HCT116 (cell line): Measurements from ENCODE around the gene RTF2.

Source experiments
- TF ChIP-seq, protein P1 (sequence below): IDR thresholded peaks from 2 replicates; pipeline ENCODE4 v1.6.1; 2012; ENCODE audit warnings: low read depth
- TF ChIP-seq, protein P2 (sequence below), 3 experiments: fragments of 200-600 bp in 1 of 3; sonication (generic) in 1 of 3; IDR thresholded peaks in 2 of 3; conservative IDR thresholded peaks in 1 of 3; 2 replicates each; pipeline ENCODE4 v1.5.1; 2012 to 2017; ENCODE audit warnings: low read depth in 2 of 3, low read length in 2 of 3, antibody characterized with exemption in 1 of 3, borderline replicate concordance in 1 of 3, control low read depth in 1 of 3, mild to moderate bottlenecking in 1 of 3, mixed read lengths in 1 of 3, mixed run types in 1 of 3, moderate library complexity in 1 of 3; ENCODE audit not compliant: insufficient read depth in 1 of 3
- TF ChIP-seq, protein P3 (sequence below): IDR thresholded peaks from 2 replicates; pipeline ENCODE4 v1.6.1; 2012

DNA sequence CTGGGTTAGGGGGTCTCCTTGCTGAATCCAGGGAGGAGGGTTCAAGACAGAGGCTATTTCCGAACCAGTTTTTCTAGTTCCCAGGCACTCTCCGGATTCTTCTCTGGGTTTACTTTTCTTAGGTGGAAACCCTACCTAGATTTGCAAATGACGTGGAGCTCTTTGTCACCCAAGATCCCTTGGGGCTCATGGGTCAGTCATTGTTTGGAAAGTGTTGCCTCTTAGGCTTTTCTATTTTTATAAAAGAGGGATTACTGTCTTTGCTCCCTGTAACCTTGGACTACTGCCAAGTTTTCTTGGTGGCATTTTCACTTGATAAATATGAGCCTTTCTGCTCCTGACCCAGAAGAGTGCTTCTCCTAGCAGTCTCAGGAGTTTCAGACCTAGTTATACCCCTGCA is 98.2 kb downstream of the RTF2 start:
- TF ChIP-seq, protein P1, sequence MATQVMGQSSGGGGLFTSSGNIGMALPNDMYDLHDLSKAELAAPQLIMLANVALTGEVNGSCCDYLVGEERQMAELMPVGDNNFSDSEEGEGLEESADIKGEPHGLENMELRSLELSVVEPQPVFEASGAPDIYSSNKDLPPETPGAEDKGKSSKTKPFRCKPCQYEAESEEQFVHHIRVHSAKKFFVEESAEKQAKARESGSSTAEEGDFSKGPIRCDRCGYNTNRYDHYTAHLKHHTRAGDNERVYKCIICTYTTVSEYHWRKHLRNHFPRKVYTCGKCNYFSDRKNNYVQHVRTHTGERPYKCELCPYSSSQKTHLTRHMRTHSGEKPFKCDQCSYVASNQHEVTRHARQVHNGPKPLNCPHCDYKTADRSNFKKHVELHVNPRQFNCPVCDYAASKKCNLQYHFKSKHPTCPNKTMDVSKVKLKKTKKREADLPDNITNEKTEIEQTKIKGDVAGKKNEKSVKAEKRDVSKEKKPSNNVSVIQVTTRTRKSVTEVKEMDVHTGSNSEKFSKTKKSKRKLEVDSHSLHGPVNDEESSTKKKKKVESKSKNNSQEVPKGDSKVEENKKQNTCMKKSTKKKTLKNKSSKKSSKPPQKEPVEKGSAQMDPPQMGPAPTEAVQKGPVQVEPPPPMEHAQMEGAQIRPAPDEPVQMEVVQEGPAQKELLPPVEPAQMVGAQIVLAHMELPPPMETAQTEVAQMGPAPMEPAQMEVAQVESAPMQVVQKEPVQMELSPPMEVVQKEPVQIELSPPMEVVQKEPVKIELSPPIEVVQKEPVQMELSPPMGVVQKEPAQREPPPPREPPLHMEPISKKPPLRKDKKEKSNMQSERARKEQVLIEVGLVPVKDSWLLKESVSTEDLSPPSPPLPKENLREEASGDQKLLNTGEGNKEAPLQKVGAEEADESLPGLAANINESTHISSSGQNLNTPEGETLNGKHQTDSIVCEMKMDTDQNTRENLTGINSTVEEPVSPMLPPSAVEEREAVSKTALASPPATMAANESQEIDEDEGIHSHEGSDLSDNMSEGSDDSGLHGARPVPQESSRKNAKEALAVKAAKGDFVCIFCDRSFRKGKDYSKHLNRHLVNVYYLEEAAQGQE: no peak
- TF ChIP-seq, protein P2, sequence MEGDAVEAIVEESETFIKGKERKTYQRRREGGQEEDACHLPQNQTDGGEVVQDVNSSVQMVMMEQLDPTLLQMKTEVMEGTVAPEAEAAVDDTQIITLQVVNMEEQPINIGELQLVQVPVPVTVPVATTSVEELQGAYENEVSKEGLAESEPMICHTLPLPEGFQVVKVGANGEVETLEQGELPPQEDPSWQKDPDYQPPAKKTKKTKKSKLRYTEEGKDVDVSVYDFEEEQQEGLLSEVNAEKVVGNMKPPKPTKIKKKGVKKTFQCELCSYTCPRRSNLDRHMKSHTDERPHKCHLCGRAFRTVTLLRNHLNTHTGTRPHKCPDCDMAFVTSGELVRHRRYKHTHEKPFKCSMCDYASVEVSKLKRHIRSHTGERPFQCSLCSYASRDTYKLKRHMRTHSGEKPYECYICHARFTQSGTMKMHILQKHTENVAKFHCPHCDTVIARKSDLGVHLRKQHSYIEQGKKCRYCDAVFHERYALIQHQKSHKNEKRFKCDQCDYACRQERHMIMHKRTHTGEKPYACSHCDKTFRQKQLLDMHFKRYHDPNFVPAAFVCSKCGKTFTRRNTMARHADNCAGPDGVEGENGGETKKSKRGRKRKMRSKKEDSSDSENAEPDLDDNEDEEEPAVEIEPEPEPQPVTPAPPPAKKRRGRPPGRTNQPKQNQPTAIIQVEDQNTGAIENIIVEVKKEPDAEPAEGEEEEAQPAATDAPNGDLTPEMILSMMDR (IDR thresholded peaks at IDR 0.05 in 2 of 3, conservative IDR thresholded peaks at IDR 0.05 in 1 of 3; ENCODE audit: borderline replicate concordance in 1 of 3, insufficient read depth in 1 of 3, low read depth in 2 of 3, low read length in 2 of 3): no peak
- TF ChIP-seq, protein P3, sequence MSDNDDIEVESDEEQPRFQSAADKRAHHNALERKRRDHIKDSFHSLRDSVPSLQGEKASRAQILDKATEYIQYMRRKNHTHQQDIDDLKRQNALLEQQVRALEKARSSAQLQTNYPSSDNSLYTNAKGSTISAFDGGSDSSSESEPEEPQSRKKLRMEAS: no peak
